Measurements from ENCODE around the gene MIB2. TPM values are rescaled to one million over a fixed set of nuclear protein-coding genes. Genes with fewer than 3 reads are reported as not detected.

The MIB2 gene
- total RNA-seq, 2 experiments from 2014 or later = 40.1 to 41.3 TPM

DNA sequence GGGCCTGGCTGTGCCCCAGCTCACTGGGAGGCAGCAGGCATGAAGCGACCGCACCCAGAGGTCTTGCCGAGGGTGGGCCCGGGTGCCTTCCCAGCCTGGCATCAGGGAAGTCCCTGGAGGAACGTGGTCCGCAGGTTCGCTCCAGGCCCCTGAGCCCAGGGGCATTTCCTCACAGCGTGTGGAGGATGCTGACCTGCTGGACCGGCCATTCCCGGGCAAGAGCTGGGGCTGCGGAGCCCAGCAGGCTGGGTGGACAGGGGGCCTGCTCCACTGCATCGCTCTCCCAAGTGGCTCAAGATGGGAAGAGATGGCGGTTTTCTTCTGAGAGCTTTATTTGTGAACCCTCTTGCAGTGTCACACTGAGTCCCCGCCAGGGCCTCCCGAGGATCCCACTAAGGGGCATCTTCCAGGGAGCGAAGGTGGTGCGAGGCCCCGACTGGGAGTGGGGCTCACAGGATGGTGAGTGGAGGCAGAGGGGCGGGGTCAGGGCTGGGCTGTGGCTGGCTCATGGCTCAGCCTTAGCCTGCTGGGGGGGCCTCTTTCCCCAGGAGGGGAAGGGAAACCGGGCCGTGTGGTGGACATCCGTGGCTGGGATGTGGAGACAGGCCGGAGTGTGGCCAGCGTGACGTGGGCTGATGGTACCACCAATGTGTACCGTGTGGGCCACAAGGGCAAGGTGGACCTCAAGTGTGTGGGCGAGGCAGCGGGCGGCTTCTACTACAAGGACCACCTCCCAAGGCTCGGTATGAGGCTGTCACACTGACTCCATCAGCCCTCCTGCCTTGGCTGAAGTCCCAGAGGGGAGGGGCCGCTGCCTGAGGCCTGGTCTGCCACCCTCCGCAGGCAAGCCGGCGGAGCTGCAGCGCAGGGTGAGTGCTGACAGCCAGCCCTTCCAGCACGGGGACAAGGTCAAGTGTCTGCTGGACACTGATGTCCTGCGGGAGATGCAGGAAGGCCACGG, 9.4 kb downstream of the MIB2 start:
- DNase-seq = no peak
- intact Hi-C loops (cut with micrococcal nuclease) = no loop called here
- H3K27ac Mint-ChIP-seq = no peak overlapping the region
- no peaks in the 10 kb centered on the region for H3K27me3 Mint-ChIP-seq
- no peaks in the 10 kb centered on the region for H3K36me3 Mint-ChIP-seq (ENCODE audit: low read depth)
- POLR2A ChIA-PET = interaction anchor here (1.1 to 1.2 kb wide), 3 partner anchors 9 to 239 kb away, joined by 3 read pairs; partner anchors contain the start of gene MIB2
- TF ChIP-seq, protein P1, sequence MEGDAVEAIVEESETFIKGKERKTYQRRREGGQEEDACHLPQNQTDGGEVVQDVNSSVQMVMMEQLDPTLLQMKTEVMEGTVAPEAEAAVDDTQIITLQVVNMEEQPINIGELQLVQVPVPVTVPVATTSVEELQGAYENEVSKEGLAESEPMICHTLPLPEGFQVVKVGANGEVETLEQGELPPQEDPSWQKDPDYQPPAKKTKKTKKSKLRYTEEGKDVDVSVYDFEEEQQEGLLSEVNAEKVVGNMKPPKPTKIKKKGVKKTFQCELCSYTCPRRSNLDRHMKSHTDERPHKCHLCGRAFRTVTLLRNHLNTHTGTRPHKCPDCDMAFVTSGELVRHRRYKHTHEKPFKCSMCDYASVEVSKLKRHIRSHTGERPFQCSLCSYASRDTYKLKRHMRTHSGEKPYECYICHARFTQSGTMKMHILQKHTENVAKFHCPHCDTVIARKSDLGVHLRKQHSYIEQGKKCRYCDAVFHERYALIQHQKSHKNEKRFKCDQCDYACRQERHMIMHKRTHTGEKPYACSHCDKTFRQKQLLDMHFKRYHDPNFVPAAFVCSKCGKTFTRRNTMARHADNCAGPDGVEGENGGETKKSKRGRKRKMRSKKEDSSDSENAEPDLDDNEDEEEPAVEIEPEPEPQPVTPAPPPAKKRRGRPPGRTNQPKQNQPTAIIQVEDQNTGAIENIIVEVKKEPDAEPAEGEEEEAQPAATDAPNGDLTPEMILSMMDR (IDR thresholded peaks at IDR 0.05) = no peak
- no peak for ATAC-seq
- H3K4me1 Mint-ChIP-seq (ENCODE audit: low read depth) = peaks cover 5% of the 10 kb centered on the region
- no peaks in the 10 kb centered on the region for H3K9me3 Mint-ChIP-seq
- no peak overlapping the region for H3K4me3 Mint-ChIP-seq
- CTCF ChIA-PET = no interaction called here

DNA sequence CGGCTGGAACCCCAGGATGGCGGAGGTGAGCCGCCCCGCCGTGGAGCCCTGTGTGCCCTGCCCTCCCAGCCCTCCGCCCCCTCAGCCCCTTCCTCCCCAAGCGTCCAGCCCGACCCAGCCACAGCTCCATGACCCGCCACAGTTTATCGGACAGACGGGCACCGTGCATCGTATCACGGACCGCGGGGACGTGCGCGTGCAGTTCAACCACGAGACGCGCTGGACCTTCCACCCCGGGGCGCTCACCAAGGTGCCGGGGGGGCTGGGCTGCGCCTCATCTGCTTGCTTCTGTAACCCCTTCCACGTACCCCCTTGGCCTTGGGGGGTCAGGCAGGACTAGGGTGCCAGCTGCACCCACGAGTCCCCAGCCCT, 10.1 kb downstream of the MIB2 start:
- no peak for ATAC-seq

GRCh38 chr1:1625824-1626206, 10.5 kb downstream of the MIB2 start:
- H3K27me3 Mint-ChIP-seq = peaks cover 2% of the 10 kb centered on the region
- no peaks in the 10 kb centered on the region for H3K9me3 Mint-ChIP-seq
- intact Hi-C loops (cut with micrococcal nuclease) = no loop called here
- ATAC-seq (no peak), DNase-seq (no peak)
- H3K27ac Mint-ChIP-seq = no peak overlapping the region
- peaks cover 10% of the 10 kb centered on the region for H3K4me1 Mint-ChIP-seq (ENCODE audit: low read depth)
- ChIA-PET POLR2A (interaction anchor here (1.0 kb wide), 1 partner anchor 12 kb away, joined by 3 read pairs; no protein-coding TSS in a partner anchor), CTCF (no interaction called here)
- TF ChIP-seq, protein P1 (IDR thresholded peaks at IDR 0.05) = no peak
- H3K36me3 Mint-ChIP-seq (ENCODE audit: low read depth) = peaks cover 2% of the 10 kb centered on the region
- no peak overlapping the region for H3K4me3 Mint-ChIP-seq

More for the DNA sequence above, 10.1 kb downstream of the MIB2 start:
- TF ChIP-seq, protein P1 (IDR thresholded peaks at IDR 0.05) = no peak
- ChIA-PET CTCF (no interaction called here), POLR2A (interaction anchor here (1.2 kb wide), 2 partner anchors 10 to 12 kb away, joined by 3 read pairs; partner anchors contain the start of gene MIB2)
- no peak for DNase-seq
- H3K4me3 Mint-ChIP-seq = no peak overlapping the region
- peaks cover 2% of the 10 kb centered on the region for H3K36me3 Mint-ChIP-seq (ENCODE audit: low read depth)
- H3K4me1 Mint-ChIP-seq (ENCODE audit: low read depth) = peaks cover 10% of the 10 kb centered on the region
- H3K27me3 Mint-ChIP-seq = peaks cover 2% of the 10 kb centered on the region
- no peak overlapping the region for H3K27ac Mint-ChIP-seq
- intact Hi-C loops (cut with micrococcal nuclease) = no loop called here
- no peaks in the 10 kb centered on the region for H3K9me3 Mint-ChIP-seq

GRCh38 chr1:1626207-1627141, 11.2 kb downstream of the MIB2 start:
- POLR2A ChIA-PET = interaction anchor here (1.0 kb wide), 1 partner anchor 12 kb away, joined by 3 read pairs; no protein-coding TSS in a partner anchor
- DNase-seq (no peak), ATAC-seq (no peak)
- intact Hi-C loops (cut with micrococcal nuclease) = no loop called here
- Mint-ChIP-seq H3K4me1 (ENCODE audit: low read depth) (peaks cover 10% of the 10 kb centered on the region), H3K36me3 (ENCODE audit: low read depth) (peaks cover 2% of the 10 kb centered on the region), H3K27me3 (peaks cover 2% of the 10 kb centered on the region), H3K9me3 (no peaks in the 10 kb centered on the region), H3K4me3 (no peak overlapping the region), H3K27ac (no peak overlapping the region)
- CTCF ChIA-PET = no interaction called here
- TF ChIP-seq, protein P1 (IDR thresholded peaks at IDR 0.05) = no peak
